NB4 (cell line): ENCODE results near the gene SMYD1.

ENCODE experiments used
- DNase-seq: peaks from one replicate; pipeline ENCODE4 v3.0.0; 2010; ENCODE audit warnings: low read depth
- H3K4me3 ChIP-seq: one replicate; pipeline ENCODE4 v1.5.1; 2011; ENCODE audit warnings: mild to moderate bottlenecking, low read depth, low read length, moderate library complexity
- CTCF ChIP-seq: IDR thresholded peaks from one replicate; pipeline ENCODE4 v1.5.1; 2012; ENCODE audit warnings: low read depth, low read length
- MYC ChIP-seq: IDR thresholded peaks from 2 replicates; pipeline ENCODE4 v1.6.1; 2011; ENCODE audit warnings: low read depth, low read length
- POLR2A ChIP-seq: IDR thresholded peaks from 2 replicates; pipeline ENCODE4 v1.6.1; 2011; ENCODE audit warnings: mild to moderate bottlenecking; ENCODE audit not compliant: insufficient read length; ENCODE audit errors: extremely low read depth
- TF ChIP-seq, protein P1 (sequence below): IDR thresholded peaks from 2 replicates; pipeline ENCODE4 v1.6.1; 2011; ENCODE audit warnings: low read depth, low read length

Gene SMYD1

DNA sequence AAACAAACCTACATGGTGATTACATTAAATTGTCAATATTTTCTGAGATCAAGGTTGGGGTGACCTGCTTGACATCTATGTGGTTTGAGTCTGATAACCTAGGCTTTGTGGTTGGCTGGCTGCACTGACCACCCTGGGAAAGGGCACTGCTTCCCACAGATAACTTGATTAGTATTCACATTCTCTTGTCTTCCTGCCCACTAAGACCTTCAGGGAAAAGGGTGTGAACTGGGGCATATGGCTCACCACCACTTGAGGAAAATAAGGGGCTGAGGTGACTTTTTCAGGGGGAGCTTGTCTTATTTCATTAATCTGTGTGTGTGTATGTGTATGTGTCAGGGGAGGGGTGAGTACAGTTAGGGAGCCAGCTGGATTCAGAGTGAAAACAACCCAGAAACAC lies 1.5 kb downstream of the SMYD1 start:
- TF ChIP-seq POLR2A (no peak), CTCF (no peak), MYC (no peak)
- TF ChIP-seq, protein P1, sequence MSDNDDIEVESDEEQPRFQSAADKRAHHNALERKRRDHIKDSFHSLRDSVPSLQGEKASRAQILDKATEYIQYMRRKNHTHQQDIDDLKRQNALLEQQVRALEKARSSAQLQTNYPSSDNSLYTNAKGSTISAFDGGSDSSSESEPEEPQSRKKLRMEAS, result no peak
- no peak overlapping the region for H3K4me3 ChIP-seq

DNA sequence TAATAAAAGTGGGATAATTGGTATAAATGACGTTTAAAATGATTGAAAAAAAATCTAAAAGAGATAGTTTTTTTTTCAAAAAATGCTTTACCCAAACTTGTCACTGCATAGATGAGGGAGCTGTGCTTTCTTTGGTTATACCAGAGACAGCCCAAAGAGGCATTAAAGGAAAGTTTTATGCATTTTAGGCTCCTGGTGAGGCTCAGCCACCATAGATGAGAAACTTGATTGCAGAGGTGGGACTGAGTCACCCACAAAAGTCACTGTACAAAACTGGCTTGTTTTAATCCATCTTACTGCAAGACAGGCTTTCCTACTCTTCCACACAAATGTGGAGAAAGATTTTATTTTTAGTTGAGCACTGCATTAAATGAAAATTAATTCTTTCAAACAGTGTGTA lies 2.4 kb downstream of the SMYD1 start:
- no peak for DNase-seq
- no peak overlapping the region for H3K4me3 ChIP-seq
- TF ChIP-seq MYC (no peak), CTCF (no peak), POLR2A (no peak)
- TF ChIP-seq, protein P1, result no peak

More for the DNA sequence above, 1.5 kb downstream of the SMYD1 start:
- no peak for DNase-seq

GRCh38 chr2:88071365-88071764 lies 3.7 kb downstream of the SMYD1 start:
- DNase-seq, result no peak
- TF ChIP-seq POLR2A (no peak), CTCF (no peak), MYC (no peak)
- TF ChIP-seq, protein P1, result no peak
- no peak overlapping the region for H3K4me3 ChIP-seq

GRCh38 chr2:88074150-88074549 lies 6.5 kb downstream of the SMYD1 start:
- DNase-seq, result no peak
- TF ChIP-seq MYC (no peak), POLR2A (no peak), CTCF (no peak)
- TF ChIP-seq, protein P1, result no peak
- H3K4me3 ChIP-seq, result no peak overlapping the region

DNA sequence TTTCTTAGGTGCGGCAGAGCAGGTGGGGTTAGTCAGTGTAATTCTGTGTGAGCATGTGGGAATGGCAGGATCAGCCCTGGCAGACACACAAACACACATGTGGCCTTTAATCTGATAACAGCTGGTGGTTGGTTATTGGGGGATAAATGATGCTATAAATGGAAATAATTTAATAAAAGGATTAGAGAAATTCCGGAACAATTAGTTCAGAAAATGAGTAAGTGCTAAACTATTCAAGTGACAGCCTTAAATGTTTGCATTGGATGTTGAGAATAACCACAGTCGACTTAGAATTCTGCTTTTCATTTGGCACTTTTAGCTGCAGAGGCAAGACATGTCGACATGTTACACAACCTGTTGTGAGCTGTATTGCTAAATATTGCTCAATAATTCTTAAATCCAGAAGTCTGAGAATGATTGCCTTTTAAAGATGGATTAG lies 7.2 kb downstream of the SMYD1 start:
- no peak overlapping the region for H3K4me3 ChIP-seq
- peak; percentile 72 for DNase-seq
- no peak for TF ChIP-seq MYC
- TF ChIP-seq, protein P1, result no peak
- TF ChIP-seq POLR2A, result no peak
- TF ChIP-seq CTCF, result no peak

- no peak for DNase-seq
- TF ChIP-seq POLR2A (no peak), CTCF (no peak)
- no peak overlapping the region for H3K4me3 ChIP-seq
Measured at GRCh38 chr2:88077080-88077479, 9.5 kb downstream of the SMYD1 start.
